Loucy (cell line): ENCODE results near the gene BID.

Experiments used
- EZH2phosphoT487 ChIP-seq: fragments of 200-600 bp; IDR thresholded peaks from 2 replicates; pipeline ENCODE4 v1.6.1; 2018; ENCODE audit warnings: antibody characterized with exemption, mild to moderate bottlenecking, moderate library complexity, borderline replicate concordance
- TF ChIP-seq, protein P1 (sequence below): fragments of 200-600 bp; sonication (generic); conservative IDR thresholded peaks from 2 replicates; pipeline ENCODE4 v1.5.1; 2014; ENCODE audit warnings: mild to moderate bottlenecking, antibody characterized with exemption, low read length

DNA sequence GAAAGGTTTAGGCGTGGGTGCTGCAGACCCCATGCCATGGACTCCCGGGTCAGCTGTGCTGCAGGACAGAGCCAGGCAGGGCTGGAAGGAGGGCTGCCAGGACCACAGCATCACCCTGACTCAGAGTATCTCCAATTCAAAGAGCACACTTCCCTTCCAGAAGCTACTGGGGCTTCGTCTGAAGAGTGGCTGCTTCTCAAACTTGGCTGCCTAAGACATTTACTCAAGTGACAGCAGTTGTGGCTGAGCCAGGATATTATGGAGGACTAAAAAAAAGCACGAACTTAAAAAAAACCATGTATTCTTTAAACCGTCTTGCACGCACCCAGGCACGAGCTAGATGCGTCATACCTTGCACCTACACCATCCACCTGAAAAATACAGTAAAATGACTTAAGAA is 13.0 kb upstream of the BID start:
- TF ChIP-seq, protein P1, sequence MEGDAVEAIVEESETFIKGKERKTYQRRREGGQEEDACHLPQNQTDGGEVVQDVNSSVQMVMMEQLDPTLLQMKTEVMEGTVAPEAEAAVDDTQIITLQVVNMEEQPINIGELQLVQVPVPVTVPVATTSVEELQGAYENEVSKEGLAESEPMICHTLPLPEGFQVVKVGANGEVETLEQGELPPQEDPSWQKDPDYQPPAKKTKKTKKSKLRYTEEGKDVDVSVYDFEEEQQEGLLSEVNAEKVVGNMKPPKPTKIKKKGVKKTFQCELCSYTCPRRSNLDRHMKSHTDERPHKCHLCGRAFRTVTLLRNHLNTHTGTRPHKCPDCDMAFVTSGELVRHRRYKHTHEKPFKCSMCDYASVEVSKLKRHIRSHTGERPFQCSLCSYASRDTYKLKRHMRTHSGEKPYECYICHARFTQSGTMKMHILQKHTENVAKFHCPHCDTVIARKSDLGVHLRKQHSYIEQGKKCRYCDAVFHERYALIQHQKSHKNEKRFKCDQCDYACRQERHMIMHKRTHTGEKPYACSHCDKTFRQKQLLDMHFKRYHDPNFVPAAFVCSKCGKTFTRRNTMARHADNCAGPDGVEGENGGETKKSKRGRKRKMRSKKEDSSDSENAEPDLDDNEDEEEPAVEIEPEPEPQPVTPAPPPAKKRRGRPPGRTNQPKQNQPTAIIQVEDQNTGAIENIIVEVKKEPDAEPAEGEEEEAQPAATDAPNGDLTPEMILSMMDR: no peak
- TF ChIP-seq EZH2phosphoT487: no peak
